GM19395 (cell line): ENCODE results near the gene CEP85L.

Experiments
- ATAC-seq: cut with Tn5 transposase; IDR thresholded peaks from one replicate; pipeline ENCODE4 v1.9.1; 2021; ENCODE audit warnings: mild to moderate bottlenecking, moderate library complexity; ENCODE audit not compliant: unreplicated experiment

Gene CEP85L

GRCh38 chr6:118625833-118626232, 25.6 kb downstream of the CEP85L start:
- no peak for ATAC-seq

GRCh38 chr6:118621799-118622470, 29.5 kb downstream of the CEP85L start:
- ATAC-seq, result no peak

- ATAC-seq, result no peak
Observed at GRCh38 chr6:118620202-118620601, 31.2 kb downstream of the CEP85L start.

- peak; percentile 89 for ATAC-seq
Observed at GRCh38 chr6:118618676-118619377, 32.6 kb downstream of the CEP85L start.

- no peak for ATAC-seq
Observed at GRCh38 chr6:118617417-118617816, 34.0 kb downstream of the CEP85L start.

GRCh38 chr6:118611334-118611733, 40.1 kb downstream of the CEP85L start:
- ATAC-seq, result no peak

GRCh38 chr6:118606858-118607257, 44.5 kb downstream of the CEP85L start:
- ATAC-seq, result no peak

GRCh38 chr6:118606268-118606667, 45.1 kb downstream of the CEP85L start:
- ATAC-seq, result peak; percentile 58

GRCh38 chr6:118603372-118603771, 48.0 kb downstream of the CEP85L start:
- no peak for ATAC-seq

GRCh38 chr6:118602300-118602699, 49.1 kb downstream of the CEP85L start:
- no peak for ATAC-seq

GRCh38 chr6:118598324-118598723, 53.1 kb downstream of the CEP85L start:
- no peak for ATAC-seq

- no peak for ATAC-seq
Observed at GRCh38 chr6:118597636-118598035, 53.8 kb downstream of the CEP85L start.

GRCh38 chr6:118596774-118597320, 54.5 kb downstream of the CEP85L start:
- no peak for ATAC-seq

GRCh38 chr6:118594877-118595276, 56.5 kb downstream of the CEP85L start:
- ATAC-seq, result no peak

- ATAC-seq, result no peak
Observed at GRCh38 chr6:118591897-118592296, 59.5 kb downstream of the CEP85L start.

GRCh38 chr6:118589649-118590365, 61.6 kb downstream of the CEP85L start:
- no peak for ATAC-seq

- ATAC-seq, result no peak
Observed at GRCh38 chr6:118589186-118589585, 62.2 kb downstream of the CEP85L start.

GRCh38 chr6:118588626-118589025, 62.8 kb downstream of the CEP85L start:
- no peak for ATAC-seq

- ATAC-seq, result no peak
Observed at GRCh38 chr6:118586746-118587485, 64.5 kb downstream of the CEP85L start.

- ATAC-seq, result no peak
Observed at GRCh38 chr6:118584911-118585310, 66.5 kb downstream of the CEP85L start.

- ATAC-seq, result no peak
Observed at GRCh38 chr6:118581489-118581959, 69.9 kb downstream of the CEP85L start.
